Panc1 (cell line): ENCODE results near the gene DLGAP1.

Source experiments
- TCF7L2 ChIP-seq: IDR thresholded peaks from 2 replicates; pipeline ENCODE4 v1.6.1; 2011; ENCODE audit warnings: mild to moderate bottlenecking, low read depth, low read length, inconsistent platforms
- TF ChIP-seq, protein P1 (sequence below): fragments of 450-650 bp; IDR thresholded peaks from 2 replicates; pipeline ENCODE4 v1.5.1; 2017; ENCODE audit warnings: mild to moderate bottlenecking

DNA sequence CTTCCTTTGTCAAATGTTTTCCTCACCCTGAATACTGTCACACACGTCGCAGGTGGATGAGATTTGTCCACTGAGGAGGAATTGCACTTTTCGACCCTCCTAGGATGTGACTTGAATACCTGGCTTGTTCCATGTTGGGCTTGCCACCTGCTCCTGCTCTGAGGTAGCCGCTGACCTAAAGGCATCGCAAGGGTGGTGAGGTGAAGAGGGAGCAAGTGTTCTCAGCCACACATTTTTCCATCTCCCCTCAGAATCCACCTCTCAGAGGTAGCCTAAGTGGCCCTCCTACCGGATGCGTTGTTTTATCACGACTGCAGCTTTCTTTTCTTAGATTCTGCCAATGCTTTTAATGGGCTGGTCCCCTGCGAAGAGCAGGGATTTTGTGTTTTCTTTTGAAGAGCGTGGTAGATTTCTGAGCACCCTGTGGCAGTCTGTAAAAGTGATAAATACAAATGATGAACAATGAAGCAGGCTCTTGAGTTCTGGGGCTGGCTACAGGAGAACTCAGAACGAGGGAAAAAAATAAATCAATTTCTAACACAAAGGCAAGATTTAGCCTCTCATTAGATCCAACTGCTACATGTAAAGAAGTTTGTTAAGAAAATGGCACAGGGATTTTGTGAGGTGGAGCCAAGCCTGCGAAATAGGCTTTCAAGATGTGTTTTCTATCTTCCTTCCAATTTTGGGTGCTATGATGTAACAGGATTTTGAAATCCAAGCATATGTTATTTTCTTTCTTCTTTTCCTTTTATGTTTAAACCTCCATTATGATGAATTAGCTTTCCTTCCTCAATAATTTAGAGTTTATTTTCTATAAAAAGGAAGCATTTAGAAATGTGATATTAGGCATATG is 618.4 kb downstream of the DLGAP1 start:
- TF ChIP-seq, protein P1, sequence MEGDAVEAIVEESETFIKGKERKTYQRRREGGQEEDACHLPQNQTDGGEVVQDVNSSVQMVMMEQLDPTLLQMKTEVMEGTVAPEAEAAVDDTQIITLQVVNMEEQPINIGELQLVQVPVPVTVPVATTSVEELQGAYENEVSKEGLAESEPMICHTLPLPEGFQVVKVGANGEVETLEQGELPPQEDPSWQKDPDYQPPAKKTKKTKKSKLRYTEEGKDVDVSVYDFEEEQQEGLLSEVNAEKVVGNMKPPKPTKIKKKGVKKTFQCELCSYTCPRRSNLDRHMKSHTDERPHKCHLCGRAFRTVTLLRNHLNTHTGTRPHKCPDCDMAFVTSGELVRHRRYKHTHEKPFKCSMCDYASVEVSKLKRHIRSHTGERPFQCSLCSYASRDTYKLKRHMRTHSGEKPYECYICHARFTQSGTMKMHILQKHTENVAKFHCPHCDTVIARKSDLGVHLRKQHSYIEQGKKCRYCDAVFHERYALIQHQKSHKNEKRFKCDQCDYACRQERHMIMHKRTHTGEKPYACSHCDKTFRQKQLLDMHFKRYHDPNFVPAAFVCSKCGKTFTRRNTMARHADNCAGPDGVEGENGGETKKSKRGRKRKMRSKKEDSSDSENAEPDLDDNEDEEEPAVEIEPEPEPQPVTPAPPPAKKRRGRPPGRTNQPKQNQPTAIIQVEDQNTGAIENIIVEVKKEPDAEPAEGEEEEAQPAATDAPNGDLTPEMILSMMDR: no peak
- TF ChIP-seq TCF7L2: no peak
